ENCODE data around the gene FLYWCH2.

FLYWCH2 gene

GRCh38 chr16:2946649-2947048 lies 63.6 kb downstream of the FLYWCH2 start:
- DNase-seq = no peak

All from effector CD4-positive, alpha-beta T cell (primary cell).